K562 (cell line): ENCODE data around the gene ERCC1. TPM values are rescaled to one million over a fixed set of nuclear protein-coding genes. Genes with fewer than 3 reads are reported as not detected.
A peak's percentile ranks its signal among the peaks of the same experiment; 100 is the strongest.

ENCODE experiments used
- C11orf30 ChIP-seq: fragments of 450-650 bp; IDR thresholded peaks from 2 replicates; pipeline ENCODE4 v1.6.1; 2016; ENCODE audit warnings: low read depth, mild to moderate bottlenecking
- CCAR2 ChIP-seq: fragments of 200-400 bp; formaldehyde crosslinking; IDR thresholded peaks from 2 replicates; pipeline ENCODE4 v1.6.1; 2017; ENCODE audit warnings: mild to moderate bottlenecking, low read depth, low read length
- DPF2 ChIP-seq: fragments of 450-650 bp; IDR thresholded peaks from 2 replicates; pipeline ENCODE4 v1.6.1; 2016
- EHMT2 ChIP-seq: fragments of 450-650 bp; IDR thresholded peaks from 2 replicates; pipeline ENCODE4 v1.6.1; 2018; ENCODE audit warnings: antibody characterized with exemption
- ESRRA ChIP-seq: fragments of 450-650 bp; IDR thresholded peaks from 2 replicates; pipeline ENCODE4 v1.6.1; 2014; ENCODE audit warnings: low read depth, mild to moderate bottlenecking, moderate library complexity, borderline replicate concordance
- FUS ChIP-seq: fragments of 200-400 bp; formaldehyde crosslinking; optimal IDR thresholded peaks from 2 replicates; pipeline ENCODE3; 2017; ENCODE audit warnings: low read depth, low read length
- HEY1 ChIP-seq: fragments of 250-450 bp; sonication (Bioruptor Pico); IDR thresholded peaks from 2 replicates; pipeline ENCODE4 v1.5.0; 2020; ENCODE audit warnings: mild to moderate bottlenecking, moderate library complexity, borderline replicate concordance
- MAFK ChIP-seq: IDR thresholded peaks from 2 replicates; pipeline ENCODE4 v1.6.1; 2011; ENCODE audit warnings: low read length, improper control_type of control experiment
- NR4A1 ChIP-seq, 2 experiments: fragments of 250-450 bp in 1 of 2; fragments of 450-650 bp in 1 of 2; sonication (Bioruptor Pico) in 1 of 2; IDR thresholded peaks; 2 replicates each; pipeline versions ENCODE4 v1.4.0 to v1.6.1; 2016 to 2020; ENCODE audit warnings: mild to moderate bottlenecking in 2 of 2, missing compliant biosample characterization in 1 of 2, missing genetic modification characterization in 1 of 2, moderate library complexity in 1 of 2
- PHF20 ChIP-seq: fragments of 450-650 bp; IDR thresholded peaks from 2 replicates; pipeline ENCODE4 v1.6.1; 2018; ENCODE audit not compliant: partially characterized antibody
- SIN3A ChIP-seq, 2 experiments: fragments of 150-350 bp in 1 of 2; IDR thresholded peaks; 2 replicates each; pipeline ENCODE4 v1.6.1; 2011 to 2016; ENCODE audit warnings: borderline replicate concordance in 2 of 2, low read depth in 2 of 2, low read length in 2 of 2, mild to moderate bottlenecking in 2 of 2, moderate library complexity in 2 of 2; ENCODE audit not compliant: control insufficient read depth in 1 of 2
- SMAD1 ChIP-seq: fragments of 150-350 bp; IDR thresholded peaks from 2 replicates; pipeline ENCODE4 v1.6.1; 2014; ENCODE audit warnings: low read length, low read depth; ENCODE audit not compliant: partially characterized antibody
- STAT5A ChIP-seq: IDR thresholded peaks from 2 replicates; pipeline ENCODE4 v1.6.1; 2012; ENCODE audit warnings: low read length, inconsistent platforms, borderline replicate concordance
- ZC3H11A ChIP-seq: IDR thresholded peaks from 2 replicates; pipeline ENCODE4 v1.6.1; 2012; ENCODE audit warnings: low read depth, low read length, improper control_type of control experiment
- ZNF140 ChIP-seq: fragments of 250-450 bp; sonication (Bioruptor Pico); IDR thresholded peaks from 2 replicates; pipeline ENCODE4 v1.8.0; 2021; ENCODE audit warnings: moderate library complexity, mild to moderate bottlenecking, inconsistent platforms
- ZNF311 ChIP-seq: fragments of 250-450 bp; sonication (Bioruptor Pico); IDR thresholded peaks from 2 replicates; pipeline ENCODE4 v1.4.0; 2020; ENCODE audit warnings: mild to moderate bottlenecking, moderate library complexity
- polyA plus RNA-seq, 8 experiments: library from polyadenylated mRNA; depleted of rRNA in 4 of 8; stranded (reverse) in 5 of 8; unstranded in 3 of 8; fragments of >200 nt; fragmentation: Nextera tagmentation in 2 of 8; fragmentation: Illumina TruSeq in 1 of 8; extraction: Ambion mirVana in 2 of 8; extraction: Trizol in 1 of 8; gene quantifications; 2 replicates each; pipeline versions ENCODE4 v1.2.1 to v1.2.3, GENCODE V29; 2011 to 2014; ENCODE audit warnings: inconsistent platforms in 1 of 8, missing spikeins in 1 of 8
- total RNA-seq, 7 experiments: library from RNA; depleted of rRNA in 6 of 7; stranded (reverse); fragments of >200 nt in 6 of 7; fragmentation: Illumina TruSeq in 2 of 7; extraction: Trizol in 2 of 7; gene quantifications; 2 replicates each; pipeline versions ENCODE4 v1.2.1 to v1.2.3, GENCODE V29; 2011 to 2021; ENCODE audit warnings: low replicate concordance in 1 of 7
- TF ChIP-seq, protein P1 (sequence below), 2 experiments: fragments of 450-650 bp; formaldehyde crosslinking in 1 of 2; IDR thresholded peaks; 2 replicates each; pipeline versions ENCODE4 v1.4.0 to v1.6.1; 2014 to 2020; ENCODE audit warnings: mild to moderate bottlenecking in 2 of 2, borderline replicate concordance in 1 of 2, low read depth in 1 of 2
- TF ChIP-seq, protein P2 (sequence below): fragments of 450-650 bp; conservative IDR thresholded peaks from 2 replicates; pipeline ENCODE4 v1.6.1; 2016; ENCODE audit warnings: missing genetic modification characterization, low read depth, mild to moderate bottlenecking, missing compliant biosample characterization, moderate library complexity
- TF ChIP-seq, protein P3 (sequence below): fragments of 250-450 bp; sonication (Bioruptor Pico); IDR thresholded peaks from 2 replicates; pipeline ENCODE4 v1.5.1; 2021; ENCODE audit warnings: mild to moderate bottlenecking

ERCC1 gene
- total and polyA plus RNA-seq, 9 of the 15 experiments (the other 6 are each of a cell fraction or from before 2014, with no cell fraction given), result 9.3 to 92.6 (median 60.0) TPM

- TF ChIP-seq, protein P1, sequence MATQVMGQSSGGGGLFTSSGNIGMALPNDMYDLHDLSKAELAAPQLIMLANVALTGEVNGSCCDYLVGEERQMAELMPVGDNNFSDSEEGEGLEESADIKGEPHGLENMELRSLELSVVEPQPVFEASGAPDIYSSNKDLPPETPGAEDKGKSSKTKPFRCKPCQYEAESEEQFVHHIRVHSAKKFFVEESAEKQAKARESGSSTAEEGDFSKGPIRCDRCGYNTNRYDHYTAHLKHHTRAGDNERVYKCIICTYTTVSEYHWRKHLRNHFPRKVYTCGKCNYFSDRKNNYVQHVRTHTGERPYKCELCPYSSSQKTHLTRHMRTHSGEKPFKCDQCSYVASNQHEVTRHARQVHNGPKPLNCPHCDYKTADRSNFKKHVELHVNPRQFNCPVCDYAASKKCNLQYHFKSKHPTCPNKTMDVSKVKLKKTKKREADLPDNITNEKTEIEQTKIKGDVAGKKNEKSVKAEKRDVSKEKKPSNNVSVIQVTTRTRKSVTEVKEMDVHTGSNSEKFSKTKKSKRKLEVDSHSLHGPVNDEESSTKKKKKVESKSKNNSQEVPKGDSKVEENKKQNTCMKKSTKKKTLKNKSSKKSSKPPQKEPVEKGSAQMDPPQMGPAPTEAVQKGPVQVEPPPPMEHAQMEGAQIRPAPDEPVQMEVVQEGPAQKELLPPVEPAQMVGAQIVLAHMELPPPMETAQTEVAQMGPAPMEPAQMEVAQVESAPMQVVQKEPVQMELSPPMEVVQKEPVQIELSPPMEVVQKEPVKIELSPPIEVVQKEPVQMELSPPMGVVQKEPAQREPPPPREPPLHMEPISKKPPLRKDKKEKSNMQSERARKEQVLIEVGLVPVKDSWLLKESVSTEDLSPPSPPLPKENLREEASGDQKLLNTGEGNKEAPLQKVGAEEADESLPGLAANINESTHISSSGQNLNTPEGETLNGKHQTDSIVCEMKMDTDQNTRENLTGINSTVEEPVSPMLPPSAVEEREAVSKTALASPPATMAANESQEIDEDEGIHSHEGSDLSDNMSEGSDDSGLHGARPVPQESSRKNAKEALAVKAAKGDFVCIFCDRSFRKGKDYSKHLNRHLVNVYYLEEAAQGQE (IDR thresholded peaks at IDR 0.05; ENCODE audit: borderline replicate concordance), result peak; percentile 58; the same call in 1 of the 2 replicates
- TF ChIP-seq, protein P1 (CRISPR knock-in tag; IDR thresholded peaks at IDR 0.05; ENCODE audit: low read depth), result no peak
- no peak for TF ChIP-seq SMAD1
- TF ChIP-seq C11orf30, result peak; percentile 99
- TF ChIP-seq NR4A1 (CRISPR knock-in tag; IDR thresholded peaks at IDR 0.05), result no peak
- no peak for TF ChIP-seq NR4A1 (tag; IDR thresholded peaks at IDR 0.05)
- TF ChIP-seq EHMT2, result no peak
- TF ChIP-seq ZC3H11A, result no peak
- TF ChIP-seq ZNF140, result no peak
- TF ChIP-seq, protein P2, sequence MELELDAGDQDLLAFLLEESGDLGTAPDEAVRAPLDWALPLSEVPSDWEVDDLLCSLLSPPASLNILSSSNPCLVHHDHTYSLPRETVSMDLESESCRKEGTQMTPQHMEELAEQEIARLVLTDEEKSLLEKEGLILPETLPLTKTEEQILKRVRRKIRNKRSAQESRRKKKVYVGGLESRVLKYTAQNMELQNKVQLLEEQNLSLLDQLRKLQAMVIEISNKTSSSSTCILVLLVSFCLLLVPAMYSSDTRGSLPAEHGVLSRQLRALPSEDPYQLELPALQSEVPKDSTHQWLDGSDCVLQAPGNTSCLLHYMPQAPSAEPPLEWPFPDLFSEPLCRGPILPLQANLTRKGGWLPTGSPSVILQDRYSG (tag), result no peak
- peak; percentile 56 for TF ChIP-seq PHF20
- TF ChIP-seq ZNF311 (CRISPR knock-in tag), result no peak
- TF ChIP-seq CCAR2, result no peak
- no peak for TF ChIP-seq STAT5A
- TF ChIP-seq, protein P3, sequence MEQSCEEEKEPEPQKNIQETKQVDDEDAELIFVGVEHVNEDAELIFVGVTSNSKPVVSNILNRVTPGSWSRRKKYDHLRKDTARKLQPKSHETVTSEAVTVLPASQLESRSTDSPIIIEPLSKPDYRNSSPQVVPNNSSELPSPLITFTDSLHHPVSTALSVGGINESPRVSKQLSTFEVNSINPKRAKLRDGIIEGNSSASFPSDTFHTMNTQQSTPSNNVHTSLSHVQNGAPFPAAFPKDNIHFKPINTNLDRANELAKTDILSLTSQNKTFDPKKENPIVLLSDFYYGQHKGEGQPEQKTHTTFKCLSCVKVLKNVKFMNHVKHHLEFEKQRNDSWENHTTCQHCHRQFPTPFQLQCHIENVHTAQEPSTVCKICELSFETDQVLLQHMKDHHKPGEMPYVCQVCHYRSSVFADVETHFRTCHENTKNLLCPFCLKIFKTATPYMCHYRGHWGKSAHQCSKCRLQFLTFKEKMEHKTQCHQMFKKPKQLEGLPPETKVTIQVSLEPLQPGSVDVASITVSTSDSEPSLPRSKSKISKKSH (CRISPR knock-in tag), result no peak
- no peak for TF ChIP-seq SIN3A (IDR thresholded peaks at IDR 0.05; ENCODE audit: borderline replicate concordance in 2 of 2, control insufficient read depth in 1 of 2, low read depth in 2 of 2, low read length in 2 of 2)
- TF ChIP-seq MAFK, result peak; percentile 97
- TF ChIP-seq ESRRA, result peak; percentile 87
- TF ChIP-seq FUS, result no peak
- 0 out of 2 replicates have a peak, but pooled peaks have one; percentile 17 for TF ChIP-seq DPF2
- no peak for TF ChIP-seq HEY1 (CRISPR knock-in tag)
Measured at GRCh38 chr19:45446295-45446694, 22.6 kb upstream of the ERCC1 start (continued).
